ENCODE data around the gene DHRS7.

The DHRS7 gene, protein sequence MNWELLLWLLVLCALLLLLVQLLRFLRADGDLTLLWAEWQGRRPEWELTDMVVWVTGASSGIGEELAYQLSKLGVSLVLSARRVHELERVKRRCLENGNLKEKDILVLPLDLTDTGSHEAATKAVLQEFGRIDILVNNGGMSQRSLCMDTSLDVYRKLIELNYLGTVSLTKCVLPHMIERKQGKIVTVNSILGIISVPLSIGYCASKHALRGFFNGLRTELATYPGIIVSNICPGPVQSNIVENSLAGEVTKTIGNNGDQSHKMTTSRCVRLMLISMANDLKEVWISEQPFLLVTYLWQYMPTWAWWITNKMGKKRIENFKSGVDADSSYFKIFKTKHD

GRCh38 chr14:60164712-60165546, at the start of gene DHRS7:
TSS of gene DHRS7 (minus strand) at chr14:60165398. CDS start at chr14:60165309, 89 bp downstream.
- Histone ChIP-seq H3K27me3 (replicated peaks; ENCODE audit: control insufficient read depth, insufficient read depth, low read length) (no peaks in the 10 kb centered on the region), H3K36me3 (ENCODE audit: control insufficient read depth, insufficient read depth, low read length, severe bottlenecking) (no peaks in the 10 kb centered on the region), H3K9me3 (ENCODE audit: control insufficient read depth, low read length) (no peaks in the 10 kb centered on the region), H3K4me1 (ENCODE audit: control insufficient read depth, insufficient read depth, low read length) (peaks cover 27% of the 10 kb centered on the region), H3K9ac (ENCODE audit: low read length) (peak within 1 kb of the TSS; percentile 93), H3K4me3 (ENCODE audit: low read length) (peak within 1 kb of the TSS; percentile 99)
- DNase-seq (ENCODE audit: low read depth) = peak; percentile 96

DNA sequence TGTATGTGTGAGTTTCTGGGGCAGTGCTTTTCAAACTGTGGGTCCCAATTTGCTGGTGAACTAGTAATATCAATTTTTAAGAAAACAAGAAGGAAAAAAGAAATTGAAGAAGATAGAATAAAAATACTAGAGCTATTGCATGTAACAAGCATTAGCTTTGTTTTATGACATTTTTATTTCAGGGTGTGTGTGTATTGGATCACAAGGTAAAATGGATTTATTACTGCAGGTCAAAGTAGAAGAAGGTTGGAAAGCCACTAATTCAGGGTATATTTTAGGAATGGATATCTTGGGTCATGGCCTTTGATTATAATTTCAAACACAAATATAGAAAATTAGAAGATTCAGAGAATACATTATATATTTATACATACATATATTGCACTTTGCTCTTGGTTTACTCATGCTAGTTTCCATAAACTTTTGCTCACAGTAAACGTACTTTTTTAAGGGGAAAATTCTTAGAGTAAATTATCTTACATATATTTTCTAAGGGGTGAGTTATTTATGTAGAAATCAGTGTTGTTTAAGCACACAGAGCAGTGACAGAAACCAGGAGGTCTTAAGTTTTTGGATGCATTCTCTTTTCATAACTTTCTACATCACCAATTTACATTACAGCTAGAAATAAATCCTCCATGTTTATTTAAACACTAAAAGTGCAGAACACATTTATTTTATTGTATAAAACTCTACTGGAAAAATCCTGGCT, 49.4 kb upstream of the DHRS7 start:
- Histone ChIP-seq H3K4me1 (ENCODE audit: control insufficient read depth, insufficient read depth, low read length) (no peaks in the 10 kb centered on the region), H3K27me3 (replicated peaks; ENCODE audit: control insufficient read depth, insufficient read depth, low read length) (no peaks in the 10 kb centered on the region), H3K36me3 (ENCODE audit: control insufficient read depth, insufficient read depth, low read length, severe bottlenecking) (no peaks in the 10 kb centered on the region), H3K9me3 (ENCODE audit: control insufficient read depth, low read length) (no peaks in the 10 kb centered on the region), H3K4me3 (ENCODE audit: low read length) (no peak overlapping the region), H3K9ac (ENCODE audit: low read length) (no peak overlapping the region)
- no peak for DNase-seq (ENCODE audit: low read depth)

DNA sequence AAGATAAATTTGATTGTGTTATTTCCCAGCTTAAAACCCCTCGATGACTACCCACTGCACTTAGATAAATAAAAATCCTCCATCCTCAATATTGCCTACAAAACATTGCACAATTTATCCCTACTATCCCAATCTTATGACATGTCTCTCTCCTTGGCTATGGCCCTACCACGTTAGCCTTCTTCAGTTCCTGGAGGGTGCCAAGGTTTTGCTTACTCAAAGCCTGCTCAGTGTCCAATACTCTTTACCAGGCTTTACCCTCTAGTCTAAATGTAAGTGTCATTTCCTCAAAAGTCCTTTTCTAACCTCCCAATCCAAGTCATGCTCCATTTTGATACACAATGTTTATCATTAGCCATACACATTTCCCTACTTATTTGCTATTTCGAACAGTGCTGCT, 48.8 kb upstream of the DHRS7 start:
- Histone ChIP-seq H3K27me3 (replicated peaks; ENCODE audit: control insufficient read depth, insufficient read depth, low read length) (no peaks in the 10 kb centered on the region), H3K9me3 (ENCODE audit: control insufficient read depth, low read length) (no peaks in the 10 kb centered on the region), H3K36me3 (ENCODE audit: control insufficient read depth, insufficient read depth, low read length, severe bottlenecking) (no peaks in the 10 kb centered on the region), H3K4me1 (ENCODE audit: control insufficient read depth, insufficient read depth, low read length) (no peaks in the 10 kb centered on the region), H3K9ac (ENCODE audit: low read length) (no peak overlapping the region), H3K4me3 (ENCODE audit: low read length) (no peak overlapping the region)
- DNase-seq (ENCODE audit: low read depth) = no peak

DNA sequence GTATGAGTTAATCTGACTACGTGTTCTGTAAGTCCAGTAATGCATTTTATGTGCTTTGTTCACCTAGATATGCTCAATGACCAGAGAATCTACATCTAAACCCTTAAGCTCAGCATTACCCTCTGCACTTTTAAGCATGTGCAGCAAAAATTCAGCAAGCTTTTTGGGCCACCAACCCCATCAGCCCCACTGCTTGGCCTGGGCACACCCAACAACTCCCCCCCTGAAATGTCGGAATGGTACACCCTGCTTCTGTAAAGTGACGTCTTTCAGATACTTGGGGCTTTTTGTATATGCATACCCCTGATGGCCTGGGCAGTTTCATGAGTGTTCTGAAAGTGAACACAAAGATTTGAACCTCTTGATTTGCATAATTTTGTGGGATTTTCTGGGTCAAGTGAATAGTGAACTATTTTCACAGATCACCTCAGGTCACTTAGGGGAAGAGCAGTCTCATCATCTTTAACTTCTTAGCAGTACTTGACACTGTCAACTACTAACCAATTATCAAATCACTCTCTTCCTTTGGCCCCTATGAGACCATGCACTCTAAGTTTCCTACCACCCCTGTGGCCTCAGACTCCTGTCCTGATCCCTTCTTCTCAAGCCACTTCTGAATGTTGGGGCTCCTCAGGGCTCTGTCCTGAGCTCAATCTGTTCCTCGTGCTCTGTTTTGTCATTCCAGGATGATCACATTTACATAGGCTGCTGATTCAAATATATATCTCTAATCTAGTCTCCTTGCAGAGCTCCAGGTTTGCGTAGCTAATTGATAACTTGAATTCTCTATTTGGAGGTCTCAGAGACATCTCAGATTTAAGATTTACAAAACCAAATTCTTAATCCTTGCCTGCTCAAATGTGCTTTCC, 47.5 kb upstream of the DHRS7 start:
- no peak overlapping the region for H3K4me3 ChIP-seq (ENCODE audit: low read length)
- no peak overlapping the region for H3K9ac ChIP-seq (ENCODE audit: low read length)
- peaks cover 4% of the 10 kb centered on the region for H3K27me3 ChIP-seq (replicated peaks; ENCODE audit: control insufficient read depth, insufficient read depth, low read length)
- H3K4me1 ChIP-seq (ENCODE audit: control insufficient read depth, insufficient read depth, low read length) = no peaks in the 10 kb centered on the region
- DNase-seq (ENCODE audit: low read depth) = no peak
- no peaks in the 10 kb centered on the region for H3K9me3 ChIP-seq (ENCODE audit: control insufficient read depth, low read length)
- H3K36me3 ChIP-seq (ENCODE audit: control insufficient read depth, insufficient read depth, low read length, severe bottlenecking) = no peaks in the 10 kb centered on the region

DNA sequence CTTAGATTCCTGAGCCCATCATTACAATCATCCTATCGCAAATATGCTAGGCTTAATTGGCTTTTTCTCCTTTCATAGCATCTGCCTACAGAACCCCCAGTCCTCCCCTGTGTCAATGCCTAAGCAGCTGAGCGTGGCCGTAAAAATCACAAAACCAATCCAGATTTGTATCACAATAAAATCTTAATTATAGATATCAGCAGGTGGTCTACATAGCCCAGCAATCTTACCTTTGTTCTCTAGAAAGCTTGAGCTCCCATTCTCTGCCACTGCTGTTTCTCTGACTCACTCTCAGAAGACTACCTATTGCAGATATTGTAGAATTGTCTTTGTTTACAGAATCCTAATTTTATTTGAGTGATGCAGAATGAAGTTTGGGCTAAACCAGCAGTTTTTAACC, 46.0 kb upstream of the DHRS7 start:
- DNase-seq (ENCODE audit: low read depth) = no peak
- Histone ChIP-seq H3K9ac (ENCODE audit: low read length) (no peak overlapping the region), H3K4me1 (ENCODE audit: control insufficient read depth, insufficient read depth, low read length) (no peaks in the 10 kb centered on the region), H3K27me3 (replicated peaks; ENCODE audit: control insufficient read depth, insufficient read depth, low read length) (peaks cover 4% of the 10 kb centered on the region), H3K4me3 (ENCODE audit: low read length) (no peak overlapping the region), H3K36me3 (ENCODE audit: control insufficient read depth, insufficient read depth, low read length, severe bottlenecking) (no peaks in the 10 kb centered on the region), H3K9me3 (ENCODE audit: control insufficient read depth, low read length) (no peaks in the 10 kb centered on the region)

DNA sequence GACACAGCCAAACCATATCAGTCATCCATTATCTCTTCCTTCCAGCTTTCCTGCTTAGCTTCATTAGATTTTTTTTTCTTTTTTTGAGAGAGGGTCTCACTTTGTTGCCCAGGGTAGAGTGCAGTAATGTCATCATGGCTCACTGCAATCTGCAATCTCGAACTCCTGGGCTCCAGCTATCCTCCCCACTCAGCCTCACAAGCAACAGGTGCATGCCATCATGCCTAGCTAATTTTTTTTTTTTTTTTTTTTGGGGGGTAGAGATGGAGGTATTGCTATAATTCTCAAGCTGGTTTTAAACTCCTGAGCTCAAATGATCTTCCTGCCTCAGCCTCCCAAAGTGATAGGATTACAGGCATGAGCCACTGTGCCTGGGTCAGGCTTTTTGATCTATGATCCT, 45.5 kb upstream of the DHRS7 start:
- Histone ChIP-seq H3K36me3 (ENCODE audit: control insufficient read depth, insufficient read depth, low read length, severe bottlenecking) (no peaks in the 10 kb centered on the region), H3K4me3 (ENCODE audit: low read length) (no peak overlapping the region), H3K9ac (ENCODE audit: low read length) (no peak overlapping the region), H3K4me1 (ENCODE audit: control insufficient read depth, insufficient read depth, low read length) (no peaks in the 10 kb centered on the region), H3K9me3 (ENCODE audit: control insufficient read depth, low read length) (no peaks in the 10 kb centered on the region), H3K27me3 (replicated peaks; ENCODE audit: control insufficient read depth, insufficient read depth, low read length) (peaks cover 4% of the 10 kb centered on the region)
- no peak for DNase-seq (ENCODE audit: low read depth)

DNA sequence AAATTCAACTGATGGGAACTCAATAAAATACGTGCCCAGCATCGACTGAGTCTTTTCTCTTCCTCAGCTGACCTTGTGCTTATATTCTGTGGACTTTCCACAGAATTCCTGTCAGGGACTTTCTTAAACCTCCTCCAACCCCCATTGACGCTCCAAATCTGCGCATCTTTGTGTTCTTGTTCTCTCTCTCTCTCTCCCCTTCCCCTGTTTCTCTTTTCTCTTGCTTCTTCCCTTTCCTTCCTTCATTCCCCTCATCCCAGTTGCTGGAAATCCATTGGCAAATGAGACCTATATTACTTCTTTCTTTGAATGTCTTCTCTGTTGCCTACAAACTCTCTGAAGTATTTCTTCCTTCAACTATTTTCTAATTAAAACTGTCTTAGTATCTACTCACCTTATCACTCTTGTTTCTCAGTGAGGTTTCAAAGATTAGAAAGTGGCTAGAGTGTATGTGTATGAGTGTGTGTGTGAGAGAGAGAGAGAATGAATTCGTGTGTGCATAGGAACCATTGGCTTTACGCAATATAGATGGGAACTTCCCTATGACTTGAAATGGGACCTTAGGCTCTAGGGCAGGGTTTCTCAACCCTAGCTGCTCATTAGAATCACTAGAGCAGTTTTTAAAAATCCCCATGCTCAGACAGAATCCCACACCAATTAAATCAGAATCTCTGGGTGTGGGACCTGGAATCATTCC, 41.8 kb upstream of the DHRS7 start:
- H3K4me3 ChIP-seq (ENCODE audit: low read length) = no peak overlapping the region
- peaks cover 4% of the 10 kb centered on the region for H3K27me3 ChIP-seq (replicated peaks; ENCODE audit: control insufficient read depth, insufficient read depth, low read length)
- DNase-seq (ENCODE audit: low read depth) = no peak
- peaks cover 8% of the 10 kb centered on the region for H3K4me1 ChIP-seq (ENCODE audit: control insufficient read depth, insufficient read depth, low read length)
- H3K9ac ChIP-seq (ENCODE audit: low read length) = no peak overlapping the region
- H3K9me3 ChIP-seq (ENCODE audit: control insufficient read depth, low read length) = no peaks in the 10 kb centered on the region
- no peaks in the 10 kb centered on the region for H3K36me3 ChIP-seq (ENCODE audit: control insufficient read depth, insufficient read depth, low read length, severe bottlenecking)

- H3K9me3 ChIP-seq (ENCODE audit: control insufficient read depth, low read length) = no peaks in the 10 kb centered on the region
- H3K4me1 ChIP-seq (ENCODE audit: control insufficient read depth, insufficient read depth, low read length) = peaks cover 8% of the 10 kb centered on the region
- H3K4me3 ChIP-seq (ENCODE audit: low read length) = no peak overlapping the region
- no peak overlapping the region for H3K9ac ChIP-seq (ENCODE audit: low read length)
- H3K27me3 ChIP-seq (replicated peaks; ENCODE audit: control insufficient read depth, insufficient read depth, low read length) = peaks cover 4% of the 10 kb centered on the region
- no peak for DNase-seq (ENCODE audit: low read depth)
- H3K36me3 ChIP-seq (ENCODE audit: control insufficient read depth, insufficient read depth, low read length, severe bottlenecking) = no peaks in the 10 kb centered on the region
Observed at GRCh38 chr14:60206249-60206670, 41.1 kb upstream of the DHRS7 start.

GRCh38 chr14:60204843-60205774, 39.9 kb upstream of the DHRS7 start:
- peaks cover 1% of the 10 kb centered on the region for H3K9me3 ChIP-seq (ENCODE audit: control insufficient read depth, low read length)
- H3K4me3 ChIP-seq (ENCODE audit: low read length) = no peak overlapping the region
- H3K36me3 ChIP-seq (ENCODE audit: control insufficient read depth, insufficient read depth, low read length, severe bottlenecking) = no peaks in the 10 kb centered on the region
- peaks cover 4% of the 10 kb centered on the region for H3K27me3 ChIP-seq (replicated peaks; ENCODE audit: control insufficient read depth, insufficient read depth, low read length)
- H3K9ac ChIP-seq (ENCODE audit: low read length) = no peak overlapping the region
- no peak for DNase-seq (ENCODE audit: low read depth)
- H3K4me1 ChIP-seq (ENCODE audit: control insufficient read depth, insufficient read depth, low read length) = peaks cover 8% of the 10 kb centered on the region

All from adipocyte (in vitro differentiated cells).